ENCODE results near the gene RAD51B. TPM values are rescaled to one million over a fixed set of nuclear protein-coding genes. Genes with fewer than 3 reads are reported as not detected.
"Not testable (repeated sequence)": the region's sequence is repeated elsewhere in the genome, so short reads cannot be mapped to it uniquely, and the experiment has no call there.

The RAD51B gene
- total RNA-seq, 1 donor from 2014 or later = 2.5 TPM

DNA sequence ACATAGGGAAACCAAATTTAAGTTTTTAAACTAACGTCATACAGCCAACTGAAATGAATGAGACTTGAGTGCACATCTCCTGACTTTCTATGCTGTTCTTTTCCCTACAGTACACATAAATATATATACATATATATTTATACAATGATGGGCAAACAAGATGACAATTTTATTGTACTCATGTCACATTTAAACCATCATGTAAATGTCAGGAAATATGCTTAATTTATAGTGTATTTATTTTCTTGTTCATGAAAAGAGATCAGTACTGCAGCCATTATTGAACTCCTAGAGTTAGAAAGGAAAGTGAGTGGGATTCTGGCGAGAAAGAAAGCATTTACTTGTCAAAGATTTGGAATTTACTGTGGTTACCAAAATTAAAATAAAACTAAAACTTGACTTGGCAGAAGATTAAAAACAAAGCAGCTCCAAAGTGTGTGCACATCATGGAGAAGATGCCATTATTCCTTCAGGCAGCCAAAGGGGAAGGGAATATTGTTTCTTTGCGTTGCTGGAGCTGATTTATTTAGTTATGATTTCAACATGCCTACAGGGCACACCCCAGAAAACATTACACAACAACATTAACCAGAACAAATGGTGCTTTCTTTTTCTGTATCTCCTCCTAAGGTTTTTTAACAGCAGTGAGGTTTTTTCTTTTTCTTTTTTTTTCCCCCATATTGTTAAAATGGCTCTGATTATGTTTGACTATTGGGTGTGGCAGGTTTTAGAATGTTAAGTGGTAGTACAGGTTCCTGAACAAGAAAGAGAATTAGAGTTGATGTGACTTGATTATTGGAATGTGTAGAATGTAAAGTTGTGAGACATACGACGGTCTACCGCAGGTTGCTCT lies 144.6 kb downstream of the RAD51B start:
- no peak for DNase-seq
- intact Hi-C loops (cut with DNase I) = no loop called here
- peak; percentile 77 for ATAC-seq (ENCODE audit: poor library complexity)

GRCh38 chr14:67965696-67966095 lies 146.1 kb downstream of the RAD51B start:
- no peak for ATAC-seq (ENCODE audit: poor library complexity)
- DNase-seq = no peak
- intact Hi-C loops (cut with DNase I) = no loop called here

GRCh38 chr14:67967206-67967605 lies 147.6 kb downstream of the RAD51B start:
- intact Hi-C loops (cut with DNase I) = no loop called here

DNA sequence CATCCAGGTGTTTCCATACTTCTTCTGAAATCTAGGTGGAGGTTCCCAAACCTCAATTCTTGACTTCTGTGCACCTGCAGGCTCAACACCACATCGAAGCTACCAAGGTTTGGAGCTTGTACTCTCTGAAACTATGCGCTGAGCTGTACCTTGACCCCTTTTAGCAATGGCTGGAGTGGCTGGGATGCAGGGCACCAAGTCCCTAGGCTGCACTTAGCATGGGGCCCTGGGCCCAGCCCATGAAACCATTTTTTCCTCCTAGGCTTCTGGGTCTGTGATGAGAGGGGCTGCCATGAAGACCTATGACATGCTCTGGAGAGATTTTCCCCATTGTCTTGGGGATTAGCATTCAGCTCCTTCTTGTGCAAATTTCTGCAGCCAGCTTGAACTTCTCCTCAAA lies 148.4 kb downstream of the RAD51B start:
- intact Hi-C loops (cut with DNase I); ATAC-seq (ENCODE audit: poor library complexity); DNase-seq: not testable (repeated sequence)

More at GRCh38 chr14:67967206-67967605, 147.6 kb downstream of the RAD51B start:
- DNase-seq = no peak
- ATAC-seq (ENCODE audit: poor library complexity) = no peak

- intact Hi-C loops (cut with DNase I) = no loop called here
- DNase-seq = no peak
- ATAC-seq (ENCODE audit: poor library complexity) = no peak
These were observed 151.3 kb downstream of the RAD51B start for GRCh38 chr14:67970923-67971322.

DNA sequence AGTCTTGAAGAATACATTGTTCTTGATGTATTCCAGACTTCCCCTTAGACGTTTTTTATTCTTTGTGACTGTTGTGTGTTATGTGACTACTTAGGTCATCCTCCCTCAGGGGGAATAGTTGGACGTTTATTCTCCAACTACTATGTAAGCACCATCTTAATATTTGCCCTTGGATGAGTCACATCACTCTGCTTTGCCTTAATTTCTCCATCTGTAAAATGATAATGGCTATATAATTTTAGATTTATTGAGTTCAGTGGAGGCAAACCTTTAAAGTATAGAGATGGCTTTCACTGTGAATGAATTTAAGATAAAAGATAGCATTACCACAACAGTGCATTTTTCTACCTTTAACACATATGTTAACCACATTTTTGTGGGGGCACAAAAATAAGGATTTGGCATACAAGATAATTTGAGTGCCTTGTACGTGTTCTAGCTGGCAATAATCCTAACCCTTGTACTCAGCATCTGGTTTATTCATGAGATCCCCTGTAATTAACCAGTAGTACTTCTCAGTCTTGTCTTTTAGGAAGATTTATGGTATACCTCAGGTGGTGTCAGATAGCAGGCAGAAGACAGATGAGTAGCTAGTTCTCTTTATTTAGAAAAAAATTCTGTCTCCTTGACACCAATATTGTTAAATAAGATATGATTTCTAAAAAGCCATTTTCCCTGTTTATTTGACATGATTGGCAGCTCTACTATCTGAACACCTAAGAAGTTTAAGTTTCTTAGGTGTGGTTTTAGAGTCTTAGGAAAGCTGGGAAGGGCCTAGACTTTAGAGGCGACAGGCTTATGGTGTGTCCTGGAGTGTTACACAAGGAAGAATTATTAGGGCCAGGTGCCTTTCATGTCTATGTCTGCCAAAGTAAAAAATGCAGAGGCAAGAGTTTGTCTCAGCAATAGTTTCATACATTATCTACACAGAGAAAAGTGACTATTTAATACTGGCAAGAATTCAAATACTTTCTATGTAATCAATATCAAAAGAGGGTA lies 152.3 kb downstream of the RAD51B start:
- DNase-seq (no peak), ATAC-seq (ENCODE audit: poor library complexity) (no peak)
- intact Hi-C loops (cut with DNase I) = no loop called here

GRCh38 chr14:67973436-67973835 lies 153.9 kb downstream of the RAD51B start:
- DNase-seq (no peak), ATAC-seq (ENCODE audit: poor library complexity) (no peak)
- intact Hi-C loops (cut with DNase I) = no loop called here

GRCh38 chr14:67975470-67975869 lies 155.9 kb downstream of the RAD51B start:
- no peak for DNase-seq
- intact Hi-C loops (cut with DNase I) = no loop called here
- ATAC-seq (ENCODE audit: poor library complexity) = no peak

DNA sequence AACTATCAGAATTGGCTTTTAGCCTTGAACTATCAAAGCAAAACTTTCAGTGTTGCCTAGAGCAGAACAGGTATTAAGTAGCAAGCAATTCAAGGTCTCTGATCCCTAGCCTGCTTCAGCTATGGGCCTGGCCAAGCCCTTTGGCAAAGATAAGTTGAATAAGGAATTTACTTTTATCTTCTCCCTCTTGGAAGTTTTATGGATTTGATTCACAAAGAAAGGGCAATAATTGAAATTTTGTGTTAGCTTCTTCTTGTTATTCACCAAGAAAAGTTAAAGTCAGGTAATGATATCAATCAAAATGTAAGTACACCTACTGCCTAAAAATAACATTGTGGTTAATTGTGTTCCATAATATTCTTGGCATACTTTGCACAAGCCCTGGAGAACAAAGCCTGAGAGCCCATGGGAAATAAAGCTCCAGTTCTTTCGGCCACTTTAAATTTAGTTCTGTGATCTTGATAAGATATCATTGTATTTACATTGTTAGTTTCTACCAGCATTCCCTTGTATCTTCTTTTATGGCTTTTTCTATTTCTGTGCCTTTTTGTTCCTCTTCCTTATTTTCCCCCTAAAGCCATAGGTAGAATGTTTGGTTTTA lies 158.0 kb downstream of the RAD51B start:
- DNase-seq (no peak), ATAC-seq (ENCODE audit: poor library complexity) (no peak)
- intact Hi-C loops (cut with DNase I) = no loop called here

GRCh38 chr14:67978749-67979148 lies 159.2 kb downstream of the RAD51B start:
- no peak for ATAC-seq (ENCODE audit: poor library complexity)
- DNase-seq = no peak
- intact Hi-C loops (cut with DNase I) = no loop called here

DNA sequence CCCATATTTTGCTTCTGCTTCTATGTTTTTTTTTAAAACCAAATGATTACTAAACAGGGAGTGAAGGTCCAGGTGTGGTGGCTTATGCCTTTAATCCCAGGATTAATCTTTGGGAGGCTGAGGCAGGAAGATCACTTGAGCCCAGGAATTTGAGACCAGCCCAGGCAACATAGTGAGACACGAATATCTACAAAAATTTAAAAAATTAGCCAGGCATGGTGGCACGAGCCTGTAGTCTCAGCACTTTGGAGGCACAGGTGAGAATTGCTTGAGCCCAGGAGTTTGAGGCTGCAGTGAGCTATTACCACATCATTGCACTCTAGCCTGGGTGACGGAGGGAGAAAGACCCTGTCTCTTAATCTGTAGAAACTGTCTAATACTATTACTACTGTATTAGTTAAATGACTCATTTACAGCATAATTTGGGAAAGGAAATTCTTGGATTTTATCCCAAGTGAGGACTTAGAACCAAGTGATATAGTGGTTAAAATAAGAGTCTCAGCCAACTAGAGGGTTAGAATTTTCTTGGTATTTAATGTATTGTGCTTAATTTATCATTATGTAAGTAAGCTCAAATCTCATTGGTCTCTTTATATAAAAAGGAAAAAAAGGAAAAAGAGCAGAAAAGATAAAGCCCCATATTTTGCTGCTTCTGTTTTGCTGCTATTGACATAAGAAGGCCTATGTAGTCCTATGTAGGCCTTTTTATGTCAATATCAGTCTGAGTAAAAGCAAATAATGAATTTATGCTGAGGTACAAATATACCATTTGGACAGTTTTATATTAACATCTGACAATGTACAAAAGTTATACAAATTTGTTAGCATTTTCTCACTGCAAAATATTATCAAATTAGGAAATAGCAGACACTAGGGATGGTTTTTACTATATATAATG lies 163.4 kb downstream of the RAD51B start:
- DNase-seq (no peak), ATAC-seq (ENCODE audit: poor library complexity) (no peak)
- intact Hi-C loops (cut with DNase I) = no loop called here

GRCh38 chr14:67984274-67984673 lies 164.7 kb downstream of the RAD51B start:
- no peak for ATAC-seq (ENCODE audit: poor library complexity)
- DNase-seq = no peak
- intact Hi-C loops (cut with DNase I) = no loop called here

DNA sequence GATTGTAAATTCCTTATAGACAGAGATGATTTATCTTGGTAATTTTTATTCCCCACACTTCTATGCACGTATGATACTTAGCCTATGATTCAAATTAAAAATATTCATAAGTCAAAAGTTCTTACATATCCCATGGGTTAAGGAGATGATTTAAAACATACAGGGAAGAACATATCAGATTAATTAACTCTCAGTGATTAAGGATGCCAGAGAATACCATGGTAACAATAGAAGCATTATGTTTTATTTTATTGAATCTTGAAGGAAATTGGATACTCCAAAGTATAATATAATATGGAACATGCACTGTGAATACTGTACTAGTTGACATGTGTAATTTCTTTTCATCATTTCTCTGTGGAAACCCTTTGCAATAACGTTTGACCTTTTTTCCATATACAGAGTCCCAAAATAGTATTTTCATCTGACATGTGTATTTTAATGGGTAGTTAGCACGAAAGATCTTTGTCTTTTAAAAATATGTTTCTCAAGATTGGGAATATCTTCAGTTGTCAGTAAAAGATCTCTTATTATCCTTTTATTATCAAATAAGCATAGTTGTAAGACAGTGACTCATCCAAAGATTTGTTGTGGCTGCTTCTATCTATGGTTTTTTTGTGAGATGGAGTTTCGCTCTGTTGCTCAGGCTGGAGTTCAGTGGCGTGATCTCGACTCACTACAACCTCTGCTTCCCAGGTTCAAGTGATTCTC lies 166.7 kb downstream of the RAD51B start:
- DNase-seq = no peak
- no peak for ATAC-seq (ENCODE audit: poor library complexity)
- intact Hi-C loops (cut with DNase I) = no loop called here

- intact Hi-C loops (cut with DNase I) = no loop called here
- DNase-seq = no peak
- peak; percentile 36 for ATAC-seq (ENCODE audit: poor library complexity)
These were observed 168.0 kb downstream of the RAD51B start for GRCh38 chr14:67987606-67988005.

DNA sequence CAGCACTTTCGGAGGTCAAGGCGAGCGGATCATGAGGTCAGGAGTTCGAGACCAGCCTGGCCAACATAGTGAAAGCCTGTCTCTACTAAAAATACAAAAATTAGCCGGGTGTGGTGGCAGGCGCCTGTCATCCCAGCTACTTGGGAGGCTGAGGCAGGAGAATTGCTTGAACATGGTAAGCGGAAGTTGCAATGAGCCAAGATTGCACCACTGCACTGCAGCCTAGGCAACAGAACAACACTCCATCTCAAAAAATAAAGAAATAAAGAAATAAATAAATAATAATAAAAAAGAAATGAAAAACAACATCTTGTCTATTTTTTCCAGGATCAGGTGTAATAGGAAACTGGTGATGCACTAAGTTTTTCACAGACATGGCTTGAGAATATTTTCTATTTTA lies 168.6 kb downstream of the RAD51B start:
- DNase-seq = peak; percentile 41
- ATAC-seq (ENCODE audit: poor library complexity); intact Hi-C loops (cut with DNase I): not testable (repeated sequence)

- intact Hi-C loops (cut with DNase I) = no loop called here
- DNase-seq (no peak), ATAC-seq (ENCODE audit: poor library complexity) (no peak)
These were observed 171.0 kb downstream of the RAD51B start for GRCh38 chr14:67990576-67990975.

DNA sequence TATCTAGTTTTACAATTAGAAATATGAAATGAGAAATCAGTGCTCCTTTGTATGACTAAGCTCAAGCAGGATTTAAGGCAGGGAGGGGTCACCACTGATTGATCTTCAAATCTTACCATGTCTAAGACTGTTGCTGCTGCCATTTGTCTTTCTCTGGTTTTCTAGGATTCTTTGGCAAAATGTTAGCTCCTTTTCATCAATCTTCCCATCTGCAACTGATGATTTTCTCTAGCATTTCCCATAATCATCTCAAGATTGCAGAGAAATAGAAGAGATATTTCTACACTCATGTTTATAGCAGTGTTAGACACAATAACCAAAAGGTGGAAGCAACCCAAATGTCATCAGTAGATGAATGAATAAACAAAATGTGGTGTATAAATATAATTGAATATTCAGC lies 175.0 kb downstream of the RAD51B start:
- DNase-seq (no peak), ATAC-seq (ENCODE audit: poor library complexity) (no peak)
- intact Hi-C loops (cut with DNase I) = no loop called here

DNA sequence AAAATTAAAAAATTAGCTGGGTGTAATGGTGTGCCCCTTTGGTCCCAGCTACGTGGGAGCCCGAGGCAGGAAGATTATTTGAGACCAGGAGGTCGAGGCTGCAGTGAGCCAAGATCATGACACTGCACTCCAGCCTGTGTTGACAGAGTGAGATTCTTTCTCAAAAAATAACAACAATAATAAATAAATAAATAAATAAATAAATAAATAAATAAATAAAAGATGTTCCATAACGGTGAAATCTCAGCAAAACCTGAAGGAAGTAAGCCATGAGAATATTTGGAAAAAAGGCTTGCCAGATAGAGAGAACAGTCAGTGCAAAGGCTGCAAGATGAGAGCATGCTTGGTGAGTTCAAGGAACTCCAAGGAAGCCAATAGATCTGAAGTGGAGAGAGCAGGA lies 176.7 kb downstream of the RAD51B start:
- ATAC-seq (ENCODE audit: poor library complexity) = no peak
- intact Hi-C loops (cut with DNase I) = no loop called here
- DNase-seq = no peak

Data from Right ventricle myocardium superior (tissue), 1 donor.